Measurements from ENCODE around the gene GNG12. TPM values are rescaled to one million over a fixed set of nuclear protein-coding genes. Genes with fewer than 3 reads are reported as not detected.

GNG12 gene
- total RNA-seq, 1 donor from 2014 or later: 33.9 TPM

DNA sequence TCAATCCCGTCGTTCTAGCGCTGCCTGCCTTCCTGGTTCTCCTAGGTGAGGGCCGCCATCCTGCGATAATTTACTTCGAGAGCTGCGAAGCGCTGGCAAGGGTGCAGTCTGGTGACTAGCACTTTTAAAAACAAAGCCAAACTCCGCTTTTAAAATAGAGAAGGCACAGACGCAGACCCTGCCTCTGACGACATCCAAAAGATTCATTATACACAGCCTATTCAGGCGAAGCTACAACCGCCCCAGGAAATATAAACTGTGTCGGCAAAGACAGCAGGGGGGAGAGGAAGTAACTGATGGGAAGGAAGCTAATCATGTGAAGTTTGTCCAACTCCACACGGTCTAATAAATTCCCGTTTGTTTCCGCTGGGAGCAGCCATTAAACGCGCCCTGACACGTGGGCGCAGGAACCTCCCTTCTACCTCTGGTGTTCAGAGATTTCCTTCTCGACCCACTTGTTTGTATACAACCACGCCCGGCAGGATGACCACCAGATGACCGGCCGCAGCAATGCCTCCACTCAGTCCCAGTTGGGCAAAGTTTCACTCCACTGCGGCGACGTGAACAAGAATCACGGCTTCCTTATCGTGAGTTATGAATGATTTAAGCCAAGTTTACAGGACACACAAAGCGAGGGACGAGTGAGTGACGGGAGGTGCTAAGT is 1.3 kb downstream of the GNG12 start:
- Histone ChIP-seq H3K9ac (ENCODE audit: low read depth in 1 of 3, low read length in 3 of 3) (peak overlapping the region; percentile 79 to 90 (median 90)), H3K36me3 (ENCODE audit: control insufficient read depth in 3 of 3, insufficient read depth in 3 of 3, low read length in 3 of 3) (no peaks in the 10 kb centered on the region), H3K27me3 (ENCODE audit: control insufficient read depth in 3 of 3, insufficient read depth in 3 of 3, low read length in 3 of 3) (no peaks in the 10 kb centered on the region), H3K9me3 (ENCODE audit: control insufficient read depth in 3 of 3, low read length in 3 of 3) (no peaks in the 10 kb centered on the region), H3K27ac (ENCODE audit: low read depth, low read length) (peak overlapping the region; percentile 76), H3K4me3 (ENCODE audit: low read length in 3 of 3) (peak overlapping the region; percentile 90 to 95 (median 91)), H3K4me1 (ENCODE audit: control insufficient read depth in 3 of 3, insufficient read depth in 3 of 3, low read length in 3 of 3) (peaks cover 0 to 12% (median 4%) of the 10 kb centered on the region in 3 donors)

DNA sequence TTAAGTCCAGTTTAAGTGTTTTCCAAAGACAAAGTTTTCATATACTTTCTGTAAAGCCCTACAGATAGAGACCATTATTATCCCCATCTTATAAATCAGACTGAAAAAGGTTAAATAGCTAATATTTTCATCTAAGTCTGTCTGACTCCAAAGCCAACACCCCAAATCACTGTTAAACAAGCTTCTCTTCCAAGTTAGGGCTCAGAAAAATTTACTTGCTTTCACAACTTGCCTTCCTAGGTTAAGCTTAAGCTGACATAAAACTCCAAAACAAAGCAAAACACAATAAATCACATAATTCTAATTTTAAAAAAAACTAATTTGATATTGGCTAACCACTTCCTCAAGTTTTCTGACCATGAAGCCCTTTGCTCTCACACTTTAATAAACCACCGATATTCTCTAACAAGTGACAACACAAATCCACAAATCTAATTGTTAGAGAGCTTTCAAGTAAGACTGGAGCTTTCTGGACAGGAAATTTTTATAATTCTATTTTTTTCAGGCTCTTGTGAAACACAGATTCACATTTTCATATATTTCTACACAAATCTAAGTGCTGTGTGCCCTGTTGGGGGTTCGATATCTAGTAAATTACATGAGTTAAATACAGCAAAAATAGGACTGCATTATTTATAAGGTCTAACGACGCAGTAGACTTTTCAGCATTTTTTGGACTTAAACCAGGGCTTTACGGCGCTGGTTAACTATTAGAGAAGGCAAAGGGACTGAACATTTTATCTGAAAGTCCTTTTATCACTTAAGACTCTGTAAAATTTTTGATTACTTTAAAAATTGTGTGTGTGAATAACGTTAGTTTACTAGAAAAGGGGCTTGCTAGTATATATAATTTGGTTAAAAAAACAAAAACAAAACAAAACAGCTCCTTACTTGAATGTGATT is 2.1 kb downstream of the GNG12 start:
- Histone ChIP-seq H3K9me3 (ENCODE audit: control insufficient read depth in 3 of 3, low read length in 3 of 3) (no peaks in the 10 kb centered on the region), H3K27ac (ENCODE audit: low read depth, low read length) (peak overlapping the region; percentile 76), H3K27me3 (ENCODE audit: control insufficient read depth in 3 of 3, insufficient read depth in 3 of 3, low read length in 3 of 3) (no peaks in the 10 kb centered on the region), H3K9ac (ENCODE audit: low read depth in 1 of 3, low read length in 3 of 3) (peak overlapping the region; percentile 79 to 90 (median 90)), H3K4me3 (ENCODE audit: low read length in 3 of 3) (peak overlapping the region; percentile 90 to 95 (median 91)), H3K36me3 (ENCODE audit: control insufficient read depth in 3 of 3, insufficient read depth in 3 of 3, low read length in 3 of 3) (no peaks in the 10 kb centered on the region), H3K4me1 (ENCODE audit: control insufficient read depth in 3 of 3, insufficient read depth in 3 of 3, low read length in 3 of 3) (peaks cover 0 to 12% (median 4%) of the 10 kb centered on the region in 3 donors)

DNA sequence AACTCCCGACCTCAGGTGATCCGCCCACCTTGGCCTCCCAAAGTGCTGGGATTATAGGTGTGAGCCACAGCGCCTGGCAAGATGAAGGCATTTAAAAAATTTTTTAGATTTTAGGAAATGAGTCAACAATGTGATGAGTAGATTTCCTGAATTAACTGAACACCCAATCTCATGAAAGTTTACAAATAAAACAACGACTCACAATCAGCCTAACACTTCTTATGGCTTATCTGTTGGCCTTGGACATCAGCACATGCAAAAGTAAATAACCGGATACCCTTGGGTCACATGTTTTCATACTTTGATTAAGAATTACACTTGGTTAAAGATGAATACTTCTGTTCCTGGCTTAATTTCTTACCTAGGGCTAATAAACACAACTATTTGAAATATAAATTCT is 3.0 kb downstream of the GNG12 start:
- peak overlapping the region in 1 of 3 donors; percentile 95 for H3K4me3 ChIP-seq (ENCODE audit: low read length in 3 of 3)
- H3K9ac ChIP-seq (ENCODE audit: low read depth in 1 of 3, low read length in 3 of 3): no peak overlapping the region
- no peaks in the 10 kb centered on the region for H3K27me3 ChIP-seq (ENCODE audit: control insufficient read depth in 3 of 3, insufficient read depth in 3 of 3, low read length in 3 of 3)
- no peaks in the 10 kb centered on the region for H3K9me3 ChIP-seq (ENCODE audit: control insufficient read depth in 3 of 3, low read length in 3 of 3)
- no peak overlapping the region for H3K27ac ChIP-seq (ENCODE audit: low read depth, low read length)
- peaks cover 0 to 12% (median 4%) of the 10 kb centered on the region in 3 donors for H3K4me1 ChIP-seq (ENCODE audit: control insufficient read depth in 3 of 3, insufficient read depth in 3 of 3, low read length in 3 of 3)
- no peaks in the 10 kb centered on the region for H3K36me3 ChIP-seq (ENCODE audit: control insufficient read depth in 3 of 3, insufficient read depth in 3 of 3, low read length in 3 of 3)

DNA sequence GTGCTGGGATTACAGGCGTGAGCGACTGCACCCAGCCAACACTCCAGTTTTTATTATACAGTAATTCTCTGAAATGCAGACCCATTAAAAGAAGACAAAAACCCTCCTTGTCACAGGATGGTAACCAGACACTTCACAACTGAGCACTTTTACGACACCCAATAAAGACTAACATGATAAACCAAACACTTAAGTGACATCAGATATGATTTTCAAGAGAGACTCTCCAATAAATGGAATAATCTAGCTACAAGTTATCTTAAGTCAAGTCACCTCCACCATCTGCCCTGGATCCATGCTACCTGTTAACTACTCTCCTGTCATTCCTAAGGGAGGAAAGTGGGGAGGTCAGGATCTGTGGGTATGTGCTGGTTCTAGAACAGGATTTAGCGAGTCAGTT is 5.6 kb downstream of the GNG12 start:
- H3K9me3 ChIP-seq (ENCODE audit: control insufficient read depth in 3 of 3, low read length in 3 of 3): no peaks in the 10 kb centered on the region
- no peak overlapping the region for H3K27ac ChIP-seq (ENCODE audit: low read depth, low read length)
- H3K4me3 ChIP-seq (ENCODE audit: low read length in 3 of 3): no peak overlapping the region
- peaks cover 4 to 8% (median 6%) of the 10 kb centered on the region in 3 donors for H3K4me1 ChIP-seq (ENCODE audit: control insufficient read depth in 3 of 3, insufficient read depth in 3 of 3, low read length in 3 of 3)
- no peaks in the 10 kb centered on the region for H3K27me3 ChIP-seq (ENCODE audit: control insufficient read depth in 3 of 3, insufficient read depth in 3 of 3, low read length in 3 of 3)
- H3K36me3 ChIP-seq (ENCODE audit: control insufficient read depth in 3 of 3, insufficient read depth in 3 of 3, low read length in 3 of 3): no peaks in the 10 kb centered on the region
- H3K9ac ChIP-seq (ENCODE audit: low read depth in 1 of 3, low read length in 3 of 3): no peak overlapping the region

DNA sequence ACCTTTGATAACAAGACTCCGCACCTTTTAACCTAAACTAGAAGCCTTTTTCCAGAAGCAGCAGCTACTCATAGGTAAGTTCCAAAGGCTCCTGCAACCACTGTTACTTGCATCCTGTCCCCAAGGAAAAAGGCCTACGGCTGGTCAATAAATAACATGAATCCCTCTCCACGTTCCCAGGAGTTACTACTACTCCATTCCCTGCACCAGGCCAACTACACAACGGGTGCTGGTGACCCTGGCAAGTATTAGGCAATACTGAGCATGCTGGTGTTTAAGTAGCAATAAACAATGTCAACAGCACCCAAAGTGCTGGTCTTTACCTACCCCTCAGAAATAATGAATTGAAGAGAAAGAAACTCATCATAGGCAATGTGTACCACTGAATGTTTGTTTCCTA is 7.7 kb downstream of the GNG12 start:
- Histone ChIP-seq H3K9ac (ENCODE audit: low read depth in 1 of 3, low read length in 3 of 3) (no peak overlapping the region), H3K27me3 (ENCODE audit: control insufficient read depth in 3 of 3, insufficient read depth in 3 of 3, low read length in 3 of 3) (no peaks in the 10 kb centered on the region), H3K27ac (ENCODE audit: low read depth, low read length) (no peak overlapping the region), H3K36me3 (ENCODE audit: control insufficient read depth in 3 of 3, insufficient read depth in 3 of 3, low read length in 3 of 3) (no peaks in the 10 kb centered on the region), H3K4me3 (ENCODE audit: low read length in 3 of 3) (no peak overlapping the region), H3K4me1 (ENCODE audit: control insufficient read depth in 3 of 3, insufficient read depth in 3 of 3, low read length in 3 of 3) (peaks cover 0 to 8% (median under 1%) of the 10 kb centered on the region in 3 donors), H3K9me3 (ENCODE audit: control insufficient read depth in 3 of 3, low read length in 3 of 3) (no peaks in the 10 kb centered on the region)

DNA sequence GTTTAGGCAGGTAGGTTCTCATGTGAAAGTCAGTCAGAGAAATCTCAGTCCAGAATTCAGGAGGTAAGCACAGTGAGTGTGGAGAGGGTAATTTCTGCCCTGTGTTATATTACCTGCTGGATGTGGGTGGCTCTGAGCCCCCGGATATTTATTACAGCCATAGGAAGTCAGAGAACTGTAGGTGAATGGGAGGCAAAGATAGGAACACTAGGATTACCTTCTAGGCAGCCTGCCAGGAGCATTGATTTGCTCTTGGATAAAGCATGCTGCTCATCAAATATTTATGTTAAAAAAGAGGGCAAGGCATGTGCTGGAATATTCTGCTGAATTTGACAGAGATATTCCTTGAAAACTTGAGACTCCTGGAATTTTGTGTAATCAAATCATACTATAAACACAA is 8.5 kb downstream of the GNG12 start:
- H3K9ac ChIP-seq (ENCODE audit: low read depth in 1 of 3, low read length in 3 of 3): no peak overlapping the region
- no peaks in the 10 kb centered on the region for H3K36me3 ChIP-seq (ENCODE audit: control insufficient read depth in 3 of 3, insufficient read depth in 3 of 3, low read length in 3 of 3)
- H3K4me3 ChIP-seq (ENCODE audit: low read length in 3 of 3): no peak overlapping the region
- no peaks in the 10 kb centered on the region for H3K27me3 ChIP-seq (ENCODE audit: control insufficient read depth in 3 of 3, insufficient read depth in 3 of 3, low read length in 3 of 3)
- H3K4me1 ChIP-seq (ENCODE audit: control insufficient read depth in 3 of 3, insufficient read depth in 3 of 3, low read length in 3 of 3): peaks cover 0 to 8% (median 0%) of the 10 kb centered on the region in 3 donors
- H3K9me3 ChIP-seq (ENCODE audit: control insufficient read depth in 3 of 3, low read length in 3 of 3): no peaks in the 10 kb centered on the region
- no peak overlapping the region for H3K27ac ChIP-seq (ENCODE audit: low read depth, low read length)

DNA sequence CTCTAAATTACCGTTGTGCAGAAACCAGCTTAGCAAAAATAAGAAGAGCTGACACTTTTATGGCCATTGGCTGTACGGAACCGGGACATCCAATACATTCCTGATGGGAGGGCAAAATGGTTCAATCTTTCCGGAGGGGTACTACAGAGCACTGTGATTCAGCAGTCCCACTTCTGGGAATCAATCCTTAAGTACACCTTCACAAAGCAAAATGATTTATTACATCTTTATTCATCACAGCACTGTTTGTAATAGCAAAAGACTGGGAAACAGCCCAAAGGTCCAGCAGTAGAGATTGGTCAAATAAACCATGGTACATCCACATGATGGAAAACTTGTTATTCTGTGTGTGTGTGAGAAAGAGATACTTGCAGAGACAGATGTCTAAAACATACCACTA is 9.7 kb downstream of the GNG12 start:
- Histone ChIP-seq H3K36me3 (ENCODE audit: control insufficient read depth in 3 of 3, insufficient read depth in 3 of 3, low read length in 3 of 3) (no peaks in the 10 kb centered on the region), H3K27me3 (ENCODE audit: control insufficient read depth in 3 of 3, insufficient read depth in 3 of 3, low read length in 3 of 3) (no peaks in the 10 kb centered on the region), H3K9ac (ENCODE audit: low read depth in 1 of 3, low read length in 3 of 3) (no peak overlapping the region), H3K4me3 (ENCODE audit: low read length in 3 of 3) (no peak overlapping the region), H3K9me3 (ENCODE audit: control insufficient read depth in 3 of 3, low read length in 3 of 3) (no peaks in the 10 kb centered on the region), H3K27ac (ENCODE audit: low read depth, low read length) (no peak overlapping the region), H3K4me1 (ENCODE audit: control insufficient read depth in 3 of 3, insufficient read depth in 3 of 3, low read length in 3 of 3) (peaks cover 0 to 8% (median 0%) of the 10 kb centered on the region in 3 donors)

DNA sequence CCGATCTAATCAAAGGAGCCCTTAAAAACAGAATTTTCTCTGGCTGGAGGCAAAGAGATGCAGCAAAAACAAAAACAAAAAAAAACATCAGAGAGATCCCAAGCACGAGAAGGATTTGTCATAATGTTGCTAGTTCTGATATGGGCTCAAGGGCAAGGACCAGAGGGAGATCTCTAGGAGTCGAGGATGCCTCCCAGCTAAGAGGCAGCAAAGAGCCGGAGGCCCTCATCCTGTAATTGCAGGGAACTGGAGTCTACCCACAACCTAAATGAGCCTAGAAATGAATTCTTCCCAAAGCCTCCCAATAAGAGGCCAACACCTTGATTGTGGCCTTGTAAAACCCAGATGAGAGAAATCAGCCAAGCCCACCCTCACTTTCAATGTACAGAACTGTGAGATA is 12.0 kb downstream of the GNG12 start:
- H3K4me1 ChIP-seq (ENCODE audit: control insufficient read depth in 3 of 3, insufficient read depth in 3 of 3, low read length in 3 of 3): peaks cover 0 to 8% (median 2%) of the 10 kb centered on the region in 3 donors
- no peaks in the 10 kb centered on the region for H3K27me3 ChIP-seq (ENCODE audit: control insufficient read depth in 3 of 3, insufficient read depth in 3 of 3, low read length in 3 of 3)
- H3K9me3 ChIP-seq (ENCODE audit: control insufficient read depth in 3 of 3, low read length in 3 of 3): no peaks in the 10 kb centered on the region
- H3K36me3 ChIP-seq (ENCODE audit: control insufficient read depth in 3 of 3, insufficient read depth in 3 of 3, low read length in 3 of 3): no peaks in the 10 kb centered on the region
- no peak overlapping the region for H3K4me3 ChIP-seq (ENCODE audit: low read length in 3 of 3)
- no peak overlapping the region for H3K9ac ChIP-seq (ENCODE audit: low read depth in 1 of 3, low read length in 3 of 3)
- no peak overlapping the region for H3K27ac ChIP-seq (ENCODE audit: low read depth, low read length)

DNA sequence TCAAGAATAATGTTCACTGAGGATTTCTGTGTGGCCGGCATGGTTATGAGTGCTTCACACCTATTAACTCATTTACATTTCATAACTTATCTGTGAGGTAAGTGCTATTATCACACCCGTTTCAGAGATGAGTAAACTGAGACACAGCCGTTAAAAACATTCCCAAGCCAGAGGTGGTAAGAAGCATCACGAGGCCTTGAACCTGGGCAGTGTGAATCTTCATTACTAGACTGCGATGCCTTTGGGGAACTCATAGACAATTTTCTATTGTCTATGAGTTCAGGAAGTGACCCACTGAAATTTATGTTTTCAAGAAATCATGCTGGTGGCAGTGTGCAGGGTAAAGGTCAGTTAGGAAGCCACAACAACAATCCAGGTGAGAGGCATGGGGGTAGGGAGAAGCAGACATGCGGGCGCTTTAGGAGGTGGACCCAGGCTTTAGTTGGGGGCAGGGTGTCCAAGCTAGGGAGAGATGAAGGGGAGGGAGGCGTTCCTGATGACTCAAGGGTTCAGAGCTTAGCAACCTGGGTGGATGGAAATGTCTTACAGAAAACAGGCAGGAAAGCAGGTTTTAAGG is 14.5 kb downstream of the GNG12 start:
- no peaks in the 10 kb centered on the region for H3K27me3 ChIP-seq (ENCODE audit: control insufficient read depth in 3 of 3, insufficient read depth in 3 of 3, low read length in 3 of 3)
- no peak overlapping the region for H3K27ac ChIP-seq (ENCODE audit: low read depth, low read length)
- H3K36me3 ChIP-seq (ENCODE audit: control insufficient read depth in 3 of 3, insufficient read depth in 3 of 3, low read length in 3 of 3): no peaks in the 10 kb centered on the region
- H3K4me3 ChIP-seq (ENCODE audit: low read length in 3 of 3): no peak overlapping the region
- no peaks in the 10 kb centered on the region for H3K9me3 ChIP-seq (ENCODE audit: control insufficient read depth in 3 of 3, low read length in 3 of 3)
- no peak overlapping the region for H3K9ac ChIP-seq (ENCODE audit: low read depth in 1 of 3, low read length in 3 of 3)
- peaks cover 4 to 10% (median 8%) of the 10 kb centered on the region in 3 donors for H3K4me1 ChIP-seq (ENCODE audit: control insufficient read depth in 3 of 3, insufficient read depth in 3 of 3, low read length in 3 of 3)

DNA sequence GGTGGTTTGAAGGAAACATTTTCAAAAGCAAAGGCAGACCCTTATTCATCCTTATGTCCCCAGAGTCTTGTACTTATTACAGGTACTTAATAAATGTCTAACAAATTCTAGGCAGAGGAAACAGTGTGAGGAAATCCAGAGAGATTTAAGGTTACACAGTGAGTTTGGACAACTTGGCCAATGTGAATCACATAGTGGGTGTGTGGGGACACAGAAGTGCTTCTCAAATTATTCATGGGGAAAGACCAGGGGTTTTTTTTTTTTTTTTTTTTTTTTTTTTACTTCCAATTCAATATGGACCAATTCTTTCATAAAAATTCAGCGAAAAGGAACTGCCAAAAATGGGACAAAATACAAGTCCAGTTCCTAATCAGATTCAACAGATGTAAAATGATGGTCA is 15.1 kb downstream of the GNG12 start:
- Histone ChIP-seq H3K4me1 (ENCODE audit: control insufficient read depth in 3 of 3, insufficient read depth in 3 of 3, low read length in 3 of 3) (peaks cover 4 to 10% (median 4%) of the 10 kb centered on the region in 3 donors), H3K9me3 (ENCODE audit: control insufficient read depth in 3 of 3, low read length in 3 of 3) (no peaks in the 10 kb centered on the region), H3K36me3 (ENCODE audit: control insufficient read depth in 3 of 3, insufficient read depth in 3 of 3, low read length in 3 of 3) (no peaks in the 10 kb centered on the region), H3K4me3 (ENCODE audit: low read length in 3 of 3) (no peak overlapping the region), H3K27me3 (ENCODE audit: control insufficient read depth in 3 of 3, insufficient read depth in 3 of 3, low read length in 3 of 3) (no peaks in the 10 kb centered on the region), H3K9ac (ENCODE audit: low read depth in 1 of 3, low read length in 3 of 3) (no peak overlapping the region), H3K27ac (ENCODE audit: low read depth, low read length) (no peak overlapping the region)
